Stomach (tissue), 4 donors: ENCODE measurements around the gene E2F6.

Source experiments
- CTCF ChIP-seq, 7 experiments: fragments of 450-650 bp in 4 of 7; fragments of 200-600 bp in 3 of 7; sonication (generic) in 3 of 7; IDR thresholded peaks; one replicate each; pipeline ENCODE4 v1.5.1; 2016 to 2019; ENCODE audit warnings: antibody characterized with exemption in 7 of 7, control low read depth in 2 of 7, mild to moderate bottlenecking in 1 of 7
- EP300 ChIP-seq: sonication (generic); formaldehyde crosslinking; IDR thresholded peaks from one replicate; pipeline ENCODE4 v1.6.1; 2017; ENCODE audit warnings: antibody characterized with exemption
- POLR2A ChIP-seq, 4 donors: fragments of 450-650 bp; IDR thresholded peaks; one replicate each; pipeline ENCODE4 v1.6.1; 2016; ENCODE audit warnings: antibody characterized with exemption in 4 of 4, control low read depth in 2 of 4, mild to moderate bottlenecking in 1 of 4, moderate library complexity in 1 of 4
- POLR2AphosphoS5 ChIP-seq, 3 donors: sonication (generic); formaldehyde crosslinking; IDR thresholded peaks; one replicate each; pipeline ENCODE4 v1.6.1; 2016; ENCODE audit warnings: antibody characterized with exemption in 3 of 3

GRCh38 chr2:11514904-11515303 is 48.9 kb upstream of the E2F6 start:
- TF ChIP-seq POLR2AphosphoS5 (IDR thresholded peaks at IDR 0.05), result no peak
- TF ChIP-seq CTCF (IDR thresholded peaks at IDR 0.05), result no peak
- TF ChIP-seq POLR2A (IDR thresholded peaks at IDR 0.05), result no peak
- no peak for TF ChIP-seq EP300
